HepG2 (cell line): Measurements from ENCODE around the gene NRP1. TPM values are rescaled to one million over a fixed set of nuclear protein-coding genes. Genes with fewer than 3 reads are reported as not detected.

Experiments
- ATAC-seq: fragments of 200-7000 bp; cut with Tn5 transposase; 3 replicates; pipeline ENCODE4 v1.9.1; 2020; ENCODE audit warnings: mild to moderate bottlenecking, moderate library complexity
- BruUV-seq: library from RNA; stranded (reverse); fragments of 400-500 nt; replicated peaks from 2 replicates; lab custom pipeline; 2021; lab: Mats Ljungman, UMichigan
- CTCF ChIA-PET: fragments of 300-600 bp; formaldehyde crosslinking; extraction: SDS; loops from one replicate; lab custom pipeline; 2021; ENCODE audit warnings: low total read pairs, inconsistent platforms, low intra/inter-chr PET ratio; lab: Yijun Ruan, JAX
- POLR2A ChIA-PET: fragments of 350-600 bp; sonication (Branson Sonifier 250); formaldehyde crosslinking; loops from one replicate; lab custom pipeline; 2020; ENCODE audit warnings: antibody characterized with exemption, inconsistent platforms; lab: Yijun Ruan, JAX
- DNase-seq: peaks from one replicate; pipeline ENCODE4 v3.0.0-alpha.2; 2015; ENCODE audit warnings: low spot score
- FAIRE-seq: peaks from 3 replicates; lab custom pipeline; 2011; peaks lifted over from hg19 to GRCh38; lab: Jason Lieb, UNC
- H2AFZ ChIP-seq: one replicate; pipeline ENCODE4 v1.6.1; 2011; ENCODE audit warnings: low read length, inconsistent platforms
- H3K27ac ChIP-seq: fragments of 300-600 bp; 3 replicates; pipeline ENCODE4 v1.8.0; 2011; ENCODE audit warnings: mixed run types, mild to moderate bottlenecking, mixed read lengths, low read length, inconsistent platforms; ENCODE audit not compliant: insufficient read depth; ENCODE audit errors: extremely low read length
- H3K27me3 ChIP-seq, 2 experiments: fragments of 200-600 bp in 1 of 2; 2 replicates in 1 of 2; 3 replicates in 1 of 2; pipeline versions ENCODE4 v1.6.0 to v1.8.0; 2011; ENCODE audit warnings: low read length in 2 of 2, mild to moderate bottlenecking in 2 of 2, moderate library complexity in 2 of 2, inconsistent platforms in 1 of 2; ENCODE audit not compliant: insufficient read depth in 2 of 2, control insufficient read depth in 1 of 2
- H3K36me3 ChIP-seq, 2 experiments: fragments of 200-600 bp in 1 of 2; replicated peaks in 1 of 2; 2 replicates in 1 of 2; 3 replicates in 1 of 2; pipeline versions ENCODE4 v1.5.1 to v1.8.0; 2011; ENCODE audit warnings: low read length in 2 of 2, inconsistent platforms in 1 of 2; ENCODE audit not compliant: insufficient read depth in 2 of 2, control insufficient read depth in 1 of 2
- H3K4me1 ChIP-seq: 2 replicates; pipeline ENCODE4 v1.5.1; 2012; ENCODE audit warnings: low read length, inconsistent platforms; ENCODE audit not compliant: insufficient read depth
- H3K4me2 ChIP-seq: 2 replicates; pipeline ENCODE4 v1.6.0; 2011; ENCODE audit warnings: low read depth, low read length, inconsistent platforms
- H3K4me3 ChIP-seq, 3 experiments: fragments of 200-600 bp in 1 of 3; sonication (generic), shearing (Covaris generic) in 1 of 3; replicated peaks in 1 of 3; 2 replicates each; pipeline ENCODE4 v1.5.1; 2011 to 2016; ENCODE audit warnings: low read length in 3 of 3, inconsistent platforms in 2 of 3, low read depth in 2 of 3, mild to moderate bottlenecking in 2 of 3, control low read depth in 1 of 3, mixed read lengths in 1 of 3; ENCODE audit not compliant: insufficient read depth in 1 of 3
- H3K79me2 ChIP-seq: one replicate; pipeline ENCODE4 v1.6.1; 2011; ENCODE audit warnings: low read length, inconsistent platforms; ENCODE audit not compliant: insufficient read depth
- H3K9ac ChIP-seq: 2 replicates; pipeline ENCODE4 v1.6.0; 2011; ENCODE audit warnings: mild to moderate bottlenecking, low read depth, low read length, inconsistent platforms; ENCODE audit not compliant: insufficient read depth
- H3K9me3 ChIP-seq: 2 replicates; pipeline ENCODE4 v1.5.1; 2012; ENCODE audit warnings: mild to moderate bottlenecking, low read length
- H4K20me1 ChIP-seq: 2 replicates; pipeline ENCODE4 v1.6.0; 2011; ENCODE audit warnings: inconsistent platforms, mild to moderate bottlenecking, low read length, moderate library complexity; ENCODE audit not compliant: insufficient read depth
- CEBPB ChIP-seq: IDR thresholded peaks from 2 replicates; pipeline ENCODE4 v1.6.1; 2011; ENCODE audit warnings: low read depth, low read length, improper control_type of control experiment, borderline replicate concordance
- FOXA1 ChIP-seq, 2 experiments: fragments of 450-650 bp in 1 of 2; sonication (generic) in 1 of 2; formaldehyde crosslinking in 1 of 2; IDR thresholded peaks; 2 replicates each; pipeline versions ENCODE4 v1.4.0 to v1.6.1; 2016 to 2020; ENCODE audit warnings: missing genetic modification reagents in 1 of 2
- MEIS1 ChIP-seq: sonication (generic); formaldehyde crosslinking; IDR thresholded peaks from 2 replicates; pipeline ENCODE4 v1.9.0; 2021; ENCODE audit warnings: mild to moderate bottlenecking, missing genetic modification reagents, moderate library complexity, borderline replicate concordance
- PHF20 ChIP-seq: sonication (generic); formaldehyde crosslinking; IDR thresholded peaks from 2 replicates; pipeline ENCODE4 v1.5.0; 2020; ENCODE audit warnings: mild to moderate bottlenecking, missing genetic modification reagents
- RXRA ChIP-seq: sonication (generic); formaldehyde crosslinking; IDR thresholded peaks from 2 replicates; pipeline ENCODE4 v1.5.1; 2020; ENCODE audit warnings: missing genetic modification reagents
- ZFYVE20 ChIP-seq: sonication (generic); formaldehyde crosslinking; IDR thresholded peaks from 2 replicates; pipeline ENCODE4 v1.8.0; 2023; ENCODE audit warnings: low read depth, mild to moderate bottlenecking, moderate library complexity, missing genetic modification reagents, borderline replicate concordance
- ZNF431 ChIP-seq: sonication (generic); formaldehyde crosslinking; IDR thresholded peaks from 2 replicates; pipeline ENCODE4 v1.9.0; 2022; ENCODE audit warnings: missing genetic modification reagents, low read depth, mild to moderate bottlenecking, borderline replicate concordance
- ZNF747 ChIP-seq: sonication (generic); formaldehyde crosslinking; IDR thresholded peaks from 2 replicates; pipeline ENCODE4 v1.8.1; 2023; ENCODE audit warnings: missing genetic modification reagents, mild to moderate bottlenecking, borderline replicate concordance
- ZSCAN22 ChIP-seq: sonication (generic); formaldehyde crosslinking; IDR thresholded peaks from 2 replicates; pipeline ENCODE4 v1.4.0; 2020; ENCODE audit warnings: mild to moderate bottlenecking, missing genetic modification reagents
- in situ Hi-C: cut with HindIII; loops from 2 replicates; pipeline ENCODE4 v1.10.0; 2017; ENCODE audit warnings: low pct_unique_long_range_greater_than_20kb; ENCODE audit not compliant: extremely low pct_ligation_motif_present
- intact Hi-C: fragments of 100-400 bp; cut with micrococcal nuclease; formaldehyde crosslinking; loops from one replicate; pipeline ENCODE4 v1.10.0; 2022; ENCODE audit not compliant: unreplicated experiment
- polyA plus RNA-seq, 8 experiments: library from polyadenylated mRNA; depleted of rRNA in 3 of 8; stranded (reverse) in 7 of 8; unstranded in 1 of 8; fragments of >200 nt; fragmentation: Illumina TruSeq in 4 of 8; extraction: Trizol in 4 of 8; gene quantifications; 2 replicates each; pipeline versions ENCODE4 v1.2.1 to v1.2.3, GENCODE V29; 2011 to 2016; ENCODE audit warnings: low read depth in 4 of 8, missing spikeins in 1 of 8, mixed read lengths in 1 of 8; ENCODE audit not compliant: insufficient read depth in 1 of 8
- total RNA-seq, 5 experiments: library from RNA; depleted of rRNA; stranded (reverse); fragments of >200 nt; fragmentation: Illumina TruSeq; extraction: Trizol; gene quantifications; 2 replicates each; pipeline ENCODE4 v1.2.3, GENCODE V29; 2016; ENCODE audit warnings: low read depth in 1 of 5

The NRP1 gene
- total and polyA plus RNA-seq, 2 of the 13 experiments (the other 11 are each of a cell fraction or from before 2014, with no cell fraction given) = 5.3 to 5.8 TPM

GRCh38 chr10:33350041-33350440 is 15.6 kb upstream of the NRP1 start (continued):
- TF ChIP-seq ZFYVE20 (CRISPR knock-in tag) (no peak), MEIS1 (CRISPR knock-in tag) (no peak), CEBPB (no peak), RXRA (CRISPR knock-in tag) (no peak), ZSCAN22 (CRISPR knock-in tag) (no peak)
- TF ChIP-seq, all 625 proteins: peak for 0

- Histone ChIP-seq H3K27me3 (peaks cover 0 to 27% of the 10 kb centered on the region in 2 experiments; a peak in 2 of 5 replicates), H3K79me2 (no peaks in the 10 kb centered on the region), H3K4me2 (no peak overlapping the region), H3K27ac (no peak overlapping the region), H3K4me1 (no peaks in the 10 kb centered on the region), H3K9ac (no peak overlapping the region), H3K4me3 (no peak overlapping the region), H2AFZ (no peak overlapping the region), H3K9me3 (no peaks in the 10 kb centered on the region), H4K20me1 (no peaks in the 10 kb centered on the region), H3K36me3 (no peaks in the 10 kb centered on the region)
- TF ChIP-seq PHF20 (CRISPR knock-in tag) (no peak), FOXA1 (IDR thresholded peaks at IDR 0.05) (no peak), FOXA1 (CRISPR knock-in tag; IDR thresholded peaks at IDR 0.05) (no peak), ZNF431 (no peak), ZNF747 (CRISPR knock-in tag) (no peak)
- ChIA-PET CTCF (no interaction called here), POLR2A (no interaction called here)
- ATAC-seq (no peak), DNase-seq (no peak), FAIRE-seq (no peak)
- in situ Hi-C loops = loop anchor here (25.0 kb wide), 1 partner anchor 1288 kb away; no protein-coding TSS in a partner anchor
- no TSS peak for BruUV-seq
- intact Hi-C loops = no loop called here
Observed at GRCh38 chr10:33349268-33349667, 14.8 kb upstream of the NRP1 start.
